Measurements from ENCODE around the gene GRB2. TPM values are rescaled to one million over a fixed set of nuclear protein-coding genes. Genes with fewer than 3 reads are reported as not detected.
A peak's percentile ranks its signal among the peaks of the same experiment; 100 is the strongest.

Gene GRB2
- polyA plus RNA-seq, 2 of the 4 experiments (the other 2 are of a cell fraction): 91.4 to 91.9 TPM

- ChIA-PET CTCF (interaction anchor here (0.6 to 13.5 kb wide), 65 partner anchors 9 to 479 kb away, joined by 3 to 272 read pairs (median 5); partner anchors contain the start of genes GGA3, MIF4GD, MRPS7 and SLC25A19), POLR2A (no interaction called here)
- no peaks in the 10 kb centered on the region for H3K4me1 ChIP-seq
- DNase-seq (ENCODE audit: low read depth in 1 of 2, low spot score in 1 of 2) (peak; percentile 75 to 86), ATAC-seq (peak; percentile 87 to 89), FAIRE-seq (no peak)
- H3K4me2 ChIP-seq: peak overlapping the region; percentile 60
- WGBS (ENCODE audit: missing lambda C conversion rate): 2% methylated on average over 8 of the region's 8 CpGs
- peak overlapping the region in 1 of 2 experiments; percentile 35; a peak in 1 of 6 replicates for H3K27ac ChIP-seq
- H3K9me3 ChIP-seq: no peaks in the 10 kb centered on the region
- peak overlapping the region; percentile 7; the same call in 2 of the 3 replicates for H3K4me3 ChIP-seq
- peak; percentile 87 for TF ChIP-seq SMC3 (IDR thresholded peaks at IDR 0.05)
- no peak for TF ChIP-seq ESRRA (IDR thresholded peaks at IDR 0.05; ENCODE audit: borderline replicate concordance, low read length)
- TF ChIP-seq, protein P1, sequence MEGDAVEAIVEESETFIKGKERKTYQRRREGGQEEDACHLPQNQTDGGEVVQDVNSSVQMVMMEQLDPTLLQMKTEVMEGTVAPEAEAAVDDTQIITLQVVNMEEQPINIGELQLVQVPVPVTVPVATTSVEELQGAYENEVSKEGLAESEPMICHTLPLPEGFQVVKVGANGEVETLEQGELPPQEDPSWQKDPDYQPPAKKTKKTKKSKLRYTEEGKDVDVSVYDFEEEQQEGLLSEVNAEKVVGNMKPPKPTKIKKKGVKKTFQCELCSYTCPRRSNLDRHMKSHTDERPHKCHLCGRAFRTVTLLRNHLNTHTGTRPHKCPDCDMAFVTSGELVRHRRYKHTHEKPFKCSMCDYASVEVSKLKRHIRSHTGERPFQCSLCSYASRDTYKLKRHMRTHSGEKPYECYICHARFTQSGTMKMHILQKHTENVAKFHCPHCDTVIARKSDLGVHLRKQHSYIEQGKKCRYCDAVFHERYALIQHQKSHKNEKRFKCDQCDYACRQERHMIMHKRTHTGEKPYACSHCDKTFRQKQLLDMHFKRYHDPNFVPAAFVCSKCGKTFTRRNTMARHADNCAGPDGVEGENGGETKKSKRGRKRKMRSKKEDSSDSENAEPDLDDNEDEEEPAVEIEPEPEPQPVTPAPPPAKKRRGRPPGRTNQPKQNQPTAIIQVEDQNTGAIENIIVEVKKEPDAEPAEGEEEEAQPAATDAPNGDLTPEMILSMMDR (IDR thresholded peaks at IDR 0.05): peak; percentile 95
- TF ChIP-seq RAD21 (conservative IDR thresholded peaks at IDR 0.05 in 1 of 2, IDR thresholded peaks at IDR 0.05 in 1 of 2): peak; percentile 91 to 95
Measured at GRCh38 chr17:75412455-75413317, 7.2 kb upstream of the GRB2 start.

GRCh38 chr17:75411328-75412067, 6.0 kb upstream of the GRB2 start:
- ATAC-seq (no peak), DNase-seq (ENCODE audit: low read depth in 1 of 2, low spot score in 1 of 2) (no peak), FAIRE-seq (no peak)
- H3K27ac ChIP-seq: no peak overlapping the region
- no peak overlapping the region for H3K4me3 ChIP-seq
- ChIA-PET CTCF (interaction anchor here (0.6 to 13.5 kb wide), 50 partner anchors 8 to 371 kb away, joined by 3 to 272 read pairs (median 6); partner anchors contain the start of genes MIF4GD, MRPS7, SLC25A19 and SMIM5), POLR2A (no interaction called here)
- 62% methylated on average over 5 of the region's 5 CpGs for WGBS (ENCODE audit: missing lambda C conversion rate)
- H3K4me2 ChIP-seq: no peak overlapping the region
- H3K9me3 ChIP-seq: no peaks in the 10 kb centered on the region
- H3K4me1 ChIP-seq: 0 out of 3 replicates have a peak, but pooled peaks cover 3% of the 10 kb centered on the region
- TF ChIP-seq REST (IDR thresholded peaks at IDR 0.05): no peak
- TF ChIP-seq, protein P2, sequence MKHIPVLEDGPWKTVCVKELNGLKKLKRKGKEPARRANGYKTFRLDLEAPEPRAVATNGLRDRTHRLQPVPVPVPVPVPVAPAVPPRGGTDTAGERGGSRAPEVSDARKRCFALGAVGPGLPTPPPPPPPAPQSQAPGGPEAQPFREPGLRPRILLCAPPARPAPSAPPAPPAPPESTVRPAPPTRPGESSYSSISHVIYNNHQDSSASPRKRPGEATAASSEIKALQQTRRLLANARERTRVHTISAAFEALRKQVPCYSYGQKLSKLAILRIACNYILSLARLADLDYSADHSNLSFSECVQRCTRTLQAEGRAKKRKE (CRISPR knock-in tag; IDR thresholded peaks at IDR 0.05; ENCODE audit: low read depth): no peak
- no peak for TF ChIP-seq EHF (CRISPR knock-in tag; IDR thresholded peaks at IDR 0.05)
- TF ChIP-seq HOXA7 (CRISPR knock-in tag; IDR thresholded peaks at IDR 0.05): no peak
- no peak for TF ChIP-seq MYC (IDR thresholded peaks at IDR 0.05; ENCODE audit: borderline replicate concordance, low read length)
- no peak for TF ChIP-seq ZNF302 (CRISPR knock-in tag; IDR thresholded peaks at IDR 0.05)
- no peak for TF ChIP-seq ESRRA (IDR thresholded peaks at IDR 0.05; ENCODE audit: borderline replicate concordance, low read length)
- no peak for TF ChIP-seq POLR2AphosphoS2 (conservative IDR thresholded peaks at IDR 0.05; ENCODE audit: low read length)
- TF ChIP-seq, protein P3, sequence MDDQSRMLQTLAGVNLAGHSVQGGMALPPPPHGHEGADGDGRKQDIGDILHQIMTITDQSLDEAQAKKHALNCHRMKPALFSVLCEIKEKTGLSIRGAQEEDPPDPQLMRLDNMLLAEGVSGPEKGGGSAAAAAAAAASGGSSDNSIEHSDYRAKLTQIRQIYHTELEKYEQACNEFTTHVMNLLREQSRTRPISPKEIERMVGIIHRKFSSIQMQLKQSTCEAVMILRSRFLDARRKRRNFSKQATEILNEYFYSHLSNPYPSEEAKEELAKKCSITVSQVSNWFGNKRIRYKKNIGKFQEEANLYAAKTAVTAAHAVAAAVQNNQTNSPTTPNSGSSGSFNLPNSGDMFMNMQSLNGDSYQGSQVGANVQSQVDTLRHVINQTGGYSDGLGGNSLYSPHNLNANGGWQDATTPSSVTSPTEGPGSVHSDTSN (IDR thresholded peaks at IDR 0.05): no peak
- no peak for TF ChIP-seq SMC3 (IDR thresholded peaks at IDR 0.05)
- no peak for TF ChIP-seq CEBPB (IDR thresholded peaks at IDR 0.05)
- no peak for TF ChIP-seq NPAS2 (CRISPR knock-in tag; IDR thresholded peaks at IDR 0.05; ENCODE audit: borderline replicate concordance)
- TF ChIP-seq ZSCAN20 (CRISPR knock-in tag; IDR thresholded peaks at IDR 0.05): no peak
- TF ChIP-seq NR3C1 (IDR thresholded peaks at IDR 0.05): no peak
